ENCODE measurements around the gene RCOR3.

Gene RCOR3

DNA sequence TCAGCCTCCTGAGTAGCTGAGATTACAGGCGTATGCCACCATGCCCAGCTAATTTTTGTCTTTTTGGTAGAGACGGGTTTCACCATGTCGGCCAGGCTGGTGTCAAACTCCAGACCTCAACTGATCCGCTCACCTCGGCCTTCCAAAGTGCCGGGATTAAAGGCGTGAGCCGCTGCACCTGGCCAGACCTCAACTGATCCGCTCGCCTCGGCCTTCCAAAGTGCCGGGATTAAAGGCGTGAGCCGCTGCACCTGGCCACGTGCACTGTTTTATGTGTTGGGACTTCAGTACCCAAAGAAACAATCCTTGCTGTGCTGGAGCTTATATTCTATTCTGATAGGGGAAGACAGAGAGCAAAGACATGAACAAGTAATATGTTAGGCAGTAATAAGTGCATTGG, 77.6 kb downstream of the RCOR3 start:
- no peak overlapping the region for H3K27ac ChIP-seq
- no peaks in the 10 kb centered on the region for H3K36me3 ChIP-seq (ENCODE audit: insufficient read depth)
- H3K4me3 ChIP-seq (IDR thresholded peaks at IDR 0.05; ENCODE audit: insufficient read depth, low read depth, low read length) = no peak overlapping the region
- no peaks in the 10 kb centered on the region for H3K27me3 ChIP-seq (ENCODE audit: insufficient read depth, low read depth)
- H3K4me2 ChIP-seq = no peak overlapping the region
- H3K79me2 ChIP-seq (ENCODE audit: insufficient read depth, low read depth) = no peaks in the 10 kb centered on the region; the same call in 1 of the 2 replicates
- H2AFZ ChIP-seq (ENCODE audit: low read depth) = no peak overlapping the region
- H4K20me1 ChIP-seq (ENCODE audit: insufficient read depth) = no peaks in the 10 kb centered on the region
- no peak for TF ChIP-seq CTCF (conservative IDR thresholded peaks at IDR 0.05; ENCODE audit: low read depth, low read length)
- peaks cover 61% of the 10 kb centered on the region for H3K4me1 ChIP-seq (ENCODE audit: low read depth, poor library complexity, severe bottlenecking)
- no peak overlapping the region for H3K9ac ChIP-seq

DNA sequence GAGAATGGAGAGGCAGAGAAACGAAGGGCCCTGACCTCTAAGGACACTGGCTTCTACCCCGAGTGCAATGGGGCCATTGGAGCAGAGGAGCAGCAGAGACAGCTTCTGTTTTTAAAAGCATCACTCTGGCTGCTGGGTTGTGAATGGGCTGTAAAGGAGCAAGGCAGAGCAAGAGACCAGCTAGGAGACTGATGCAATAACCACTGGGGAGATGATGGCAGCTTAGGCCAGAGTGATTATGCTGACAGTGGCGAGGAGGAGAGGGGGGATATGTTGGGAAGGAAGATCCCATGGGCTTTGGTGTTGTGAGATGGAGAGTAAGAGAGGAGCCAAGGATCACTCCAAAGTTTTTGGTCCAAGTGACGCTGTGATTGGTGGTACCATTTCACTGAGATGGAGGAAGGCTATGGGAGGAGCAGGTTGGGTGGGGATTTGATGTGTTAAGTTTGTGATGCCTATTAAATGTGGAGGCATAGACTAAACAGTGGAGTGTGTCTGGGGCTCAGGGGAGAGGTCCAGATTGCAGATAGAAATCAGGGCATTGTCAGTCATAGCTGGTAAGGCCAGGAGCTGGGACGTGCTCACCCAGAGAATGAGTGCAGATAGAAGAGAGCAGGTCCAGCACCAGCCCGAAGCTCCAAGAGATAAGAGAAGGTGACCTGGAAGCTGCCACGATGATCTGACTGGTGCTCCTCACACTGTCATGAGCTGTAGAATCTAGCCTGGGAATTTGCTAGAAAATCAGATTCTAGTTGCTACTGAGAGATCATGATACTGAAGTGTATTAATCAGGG, 78.5 kb downstream of the RCOR3 start:
- Histone ChIP-seq H3K9ac (no peak overlapping the region), H2AFZ (ENCODE audit: low read depth) (no peak overlapping the region), H3K79me2 (ENCODE audit: insufficient read depth, low read depth) (no peaks in the 10 kb centered on the region; the same call in 1 of the 2 replicates), H3K4me2 (0 out of 2 replicates have a peak overlapping the region, but pooled peaks have one; percentile 4), H3K4me3 (IDR thresholded peaks at IDR 0.05; ENCODE audit: insufficient read depth, low read depth, low read length) (no peak overlapping the region), H4K20me1 (ENCODE audit: insufficient read depth) (no peaks in the 10 kb centered on the region), H3K27ac (no peak overlapping the region), H3K4me1 (ENCODE audit: low read depth, poor library complexity, severe bottlenecking) (peaks cover 61% of the 10 kb centered on the region), H3K36me3 (ENCODE audit: insufficient read depth) (no peaks in the 10 kb centered on the region), H3K27me3 (ENCODE audit: insufficient read depth, low read depth) (no peaks in the 10 kb centered on the region)
- TF ChIP-seq CTCF (conservative IDR thresholded peaks at IDR 0.05; ENCODE audit: low read depth, low read length) = no peak

- Histone ChIP-seq H2AFZ (ENCODE audit: low read depth) (no peak overlapping the region), H3K4me3 (IDR thresholded peaks at IDR 0.05; ENCODE audit: insufficient read depth, low read depth, low read length) (no peak overlapping the region), H3K36me3 (ENCODE audit: insufficient read depth) (no peaks in the 10 kb centered on the region), H3K79me2 (ENCODE audit: insufficient read depth, low read depth) (no peaks in the 10 kb centered on the region; the same call in 1 of the 2 replicates), H3K9ac (no peak overlapping the region), H3K27me3 (ENCODE audit: insufficient read depth, low read depth) (no peaks in the 10 kb centered on the region), H3K27ac (no peak overlapping the region), H3K4me2 (no peak overlapping the region), H4K20me1 (ENCODE audit: insufficient read depth) (no peaks in the 10 kb centered on the region), H3K4me1 (ENCODE audit: low read depth, poor library complexity, severe bottlenecking) (peaks cover 61% of the 10 kb centered on the region)
- no peak for TF ChIP-seq CTCF (conservative IDR thresholded peaks at IDR 0.05; ENCODE audit: low read depth, low read length)
These were observed 79.1 kb downstream of the RCOR3 start for GRCh38 chr1:211338224-211338620.

- peaks cover 53% of the 10 kb centered on the region for H3K4me1 ChIP-seq (ENCODE audit: low read depth, poor library complexity, severe bottlenecking)
- no peak overlapping the region for H3K27ac ChIP-seq
- H4K20me1 ChIP-seq (ENCODE audit: insufficient read depth) = no peaks in the 10 kb centered on the region
- no peak overlapping the region for H3K4me2 ChIP-seq
- no peak overlapping the region for H3K9ac ChIP-seq
- no peaks in the 10 kb centered on the region for H3K79me2 ChIP-seq (ENCODE audit: insufficient read depth, low read depth)
- H3K27me3 ChIP-seq (ENCODE audit: insufficient read depth, low read depth) = no peaks in the 10 kb centered on the region
- H3K4me3 ChIP-seq (IDR thresholded peaks at IDR 0.05; ENCODE audit: insufficient read depth, low read depth, low read length) = no peak overlapping the region
- H3K36me3 ChIP-seq (ENCODE audit: insufficient read depth) = no peaks in the 10 kb centered on the region
- TF ChIP-seq CTCF (conservative IDR thresholded peaks at IDR 0.05; ENCODE audit: low read depth, low read length) = no peak
- no peak overlapping the region for H2AFZ ChIP-seq (ENCODE audit: low read depth)
These were observed 80.5 kb downstream of the RCOR3 start for GRCh38 chr1:211339631-211340041.
